Tibial artery (tissue), 4 donors: Measurements from ENCODE around the gene CHMP6.

Experiments
- DNase-seq, 2 donors: peaks; one replicate each; pipeline ENCODE4 v3.0.0-alpha.2; 2019
- H3K27ac ChIP-seq, 2 donors: fragments of 200-600 bp; sonication (generic) in 1 of 2; 1 replicate in 1 of 2; 2 replicates in 1 of 2; pipeline ENCODE4 v1.5.1; 2018 to 2019; ENCODE audit warnings: mild to moderate bottlenecking in 1 of 2
- H3K27me3 ChIP-seq, 2 donors: fragments of 200-600 bp; sonication (generic) in 1 of 2; one replicate each; pipeline versions ENCODE4 v1.5.1 to v1.6.0; 2016 to 2019
- H3K36me3 ChIP-seq, 3 donors: fragments of 200-600 bp; sonication (generic) in 2 of 3; one replicate each; pipeline ENCODE4 v1.5.1; 2016 to 2019; ENCODE audit warnings: mild to moderate bottlenecking in 2 of 3
- H3K4me1 ChIP-seq, 4 donors: fragments of 200-600 bp; sonication (generic) in 2 of 4; 1 replicate in 3 of 4; 2 replicates in 1 of 4; pipeline ENCODE4 v1.5.1; 2016 to 2019
- H3K4me3 ChIP-seq, 2 donors: fragments of 200-600 bp; sonication (generic) in 1 of 2; 1 replicate in 1 of 2; 2 replicates in 1 of 2; pipeline ENCODE4 v1.5.1; 2018 to 2019; ENCODE audit warnings: mild to moderate bottlenecking in 2 of 2
- H3K9me3 ChIP-seq, 3 donors: fragments of 200-600 bp; sonication (generic) in 1 of 3; one replicate each; pipeline ENCODE4 v1.5.1; 2016 to 2019
- intact Hi-C: fragments of 100-400 bp; cut with DNase I; formaldehyde crosslinking; loops from one replicate; pipeline ENCODE4 v1.15.0; 2023; ENCODE audit warnings: low total_unique reads
- TF ChIP-seq, protein P1 (sequence below), 2 experiments: fragments of 200-600 bp in 1 of 2; fragments of 450-650 bp in 1 of 2; IDR thresholded peaks; one replicate each; pipeline ENCODE4 v1.5.1; 2017 to 2019; ENCODE audit warnings: antibody characterized with exemption in 2 of 2, mild to moderate bottlenecking in 1 of 2, moderate library complexity in 1 of 2

Gene CHMP6

DNA sequence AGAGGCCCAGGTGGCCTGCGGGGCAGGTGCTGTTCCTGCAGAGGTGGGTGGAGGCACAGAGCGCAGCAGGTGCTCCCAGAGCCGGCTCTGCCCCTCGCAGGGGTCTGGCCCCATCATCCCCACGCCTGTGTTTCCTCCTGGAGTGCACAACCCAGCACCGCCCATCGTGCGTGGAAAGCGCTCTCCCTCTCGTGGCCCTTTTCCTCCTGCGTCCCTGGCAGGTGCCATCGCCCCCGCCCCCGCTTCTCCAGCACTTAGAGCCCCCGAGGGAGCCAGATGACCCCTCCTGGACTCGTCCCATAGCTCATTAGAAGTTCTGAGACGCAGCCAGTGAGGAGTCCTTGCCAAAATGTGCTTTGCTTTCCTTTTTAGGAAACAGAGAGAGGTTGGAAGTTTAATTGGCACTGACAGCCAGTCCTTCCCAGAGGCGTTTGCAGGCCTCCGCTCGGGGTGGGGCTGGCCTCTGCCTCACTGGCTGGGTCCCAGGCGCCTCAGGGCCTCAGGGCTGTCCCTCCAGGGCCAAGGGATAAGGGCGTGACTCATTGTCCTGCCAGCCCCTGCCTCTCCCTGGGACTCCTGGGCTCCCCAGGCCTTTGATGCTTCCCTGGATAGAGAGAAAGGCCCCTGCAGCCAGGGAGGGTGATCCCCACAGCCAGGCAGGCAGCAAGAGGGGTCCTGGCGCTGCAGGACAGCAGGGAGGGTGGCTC, 32.2 kb upstream of the CHMP6 start:
- DNase-seq = peak; percentile 88 to 98
- H3K9me3 ChIP-seq = no peaks in the 10 kb centered on the region
- TF ChIP-seq, protein P1, sequence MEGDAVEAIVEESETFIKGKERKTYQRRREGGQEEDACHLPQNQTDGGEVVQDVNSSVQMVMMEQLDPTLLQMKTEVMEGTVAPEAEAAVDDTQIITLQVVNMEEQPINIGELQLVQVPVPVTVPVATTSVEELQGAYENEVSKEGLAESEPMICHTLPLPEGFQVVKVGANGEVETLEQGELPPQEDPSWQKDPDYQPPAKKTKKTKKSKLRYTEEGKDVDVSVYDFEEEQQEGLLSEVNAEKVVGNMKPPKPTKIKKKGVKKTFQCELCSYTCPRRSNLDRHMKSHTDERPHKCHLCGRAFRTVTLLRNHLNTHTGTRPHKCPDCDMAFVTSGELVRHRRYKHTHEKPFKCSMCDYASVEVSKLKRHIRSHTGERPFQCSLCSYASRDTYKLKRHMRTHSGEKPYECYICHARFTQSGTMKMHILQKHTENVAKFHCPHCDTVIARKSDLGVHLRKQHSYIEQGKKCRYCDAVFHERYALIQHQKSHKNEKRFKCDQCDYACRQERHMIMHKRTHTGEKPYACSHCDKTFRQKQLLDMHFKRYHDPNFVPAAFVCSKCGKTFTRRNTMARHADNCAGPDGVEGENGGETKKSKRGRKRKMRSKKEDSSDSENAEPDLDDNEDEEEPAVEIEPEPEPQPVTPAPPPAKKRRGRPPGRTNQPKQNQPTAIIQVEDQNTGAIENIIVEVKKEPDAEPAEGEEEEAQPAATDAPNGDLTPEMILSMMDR (IDR thresholded peaks at IDR 0.05) = peak in 1 of 2 experiments; percentile 30
- H3K27me3 ChIP-seq = no peaks in the 10 kb centered on the region
- intact Hi-C loops = no loop called here
- H3K4me1 ChIP-seq = peaks cover 0 to 41% (median 31%) of the 10 kb centered on the region in 4 donors
- peak overlapping the region; percentile 84 to 97 for H3K27ac ChIP-seq
- H3K4me3 ChIP-seq = no peak overlapping the region
- H3K36me3 ChIP-seq = peaks cover under 1 to 34% (median 16%) of the 10 kb centered on the region in 3 donors

DNA sequence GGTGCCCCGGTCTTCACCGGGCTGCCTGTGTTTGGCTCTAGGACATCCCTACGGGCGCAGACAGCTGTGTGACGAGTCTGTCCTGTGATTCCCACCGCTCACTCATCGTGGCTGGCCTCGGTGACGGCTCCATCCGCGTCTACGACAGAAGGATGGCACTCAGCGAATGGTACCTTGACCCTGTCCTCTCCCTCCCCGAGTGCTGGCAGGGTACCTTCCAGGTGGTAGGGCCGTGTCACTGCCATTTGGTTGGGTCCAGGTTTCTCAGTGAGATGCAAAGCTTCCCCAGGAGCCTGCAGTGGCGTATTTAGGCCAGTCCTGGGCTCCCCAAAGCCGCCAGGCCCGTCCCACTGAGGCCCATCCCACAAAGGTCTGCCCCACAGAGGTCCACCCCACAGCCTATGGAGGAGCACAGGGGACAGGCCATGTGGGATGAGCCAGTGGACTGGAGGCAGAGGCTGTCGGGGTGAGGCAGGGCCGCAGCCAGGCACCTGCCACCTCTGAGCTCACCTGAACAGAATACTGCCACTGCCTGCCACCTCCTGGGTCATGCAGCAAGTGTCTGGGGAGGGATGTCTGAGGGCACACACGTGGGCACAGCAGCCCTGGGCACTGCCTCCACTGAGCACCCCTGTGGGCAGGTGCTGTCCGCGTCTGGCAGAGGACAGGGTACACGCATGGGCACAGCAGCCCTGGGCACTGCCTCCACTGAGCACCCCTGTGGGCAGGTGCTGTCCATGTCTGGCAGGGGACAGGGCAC, 31.4 kb upstream of the CHMP6 start:
- no peaks in the 10 kb centered on the region for H3K27me3 ChIP-seq
- H3K27ac ChIP-seq = peak overlapping the region; percentile 84 to 97
- TF ChIP-seq, protein P1 (IDR thresholded peaks at IDR 0.05) = no peak
- peaks cover 0 to 41% (median 31%) of the 10 kb centered on the region in 4 donors for H3K4me1 ChIP-seq
- H3K9me3 ChIP-seq = no peaks in the 10 kb centered on the region
- intact Hi-C loops = no loop called here
- no peak overlapping the region for H3K4me3 ChIP-seq
- peaks cover 7 to 42% (median 23%) of the 10 kb centered on the region in 3 donors for H3K36me3 ChIP-seq
- DNase-seq = no peak

DNA sequence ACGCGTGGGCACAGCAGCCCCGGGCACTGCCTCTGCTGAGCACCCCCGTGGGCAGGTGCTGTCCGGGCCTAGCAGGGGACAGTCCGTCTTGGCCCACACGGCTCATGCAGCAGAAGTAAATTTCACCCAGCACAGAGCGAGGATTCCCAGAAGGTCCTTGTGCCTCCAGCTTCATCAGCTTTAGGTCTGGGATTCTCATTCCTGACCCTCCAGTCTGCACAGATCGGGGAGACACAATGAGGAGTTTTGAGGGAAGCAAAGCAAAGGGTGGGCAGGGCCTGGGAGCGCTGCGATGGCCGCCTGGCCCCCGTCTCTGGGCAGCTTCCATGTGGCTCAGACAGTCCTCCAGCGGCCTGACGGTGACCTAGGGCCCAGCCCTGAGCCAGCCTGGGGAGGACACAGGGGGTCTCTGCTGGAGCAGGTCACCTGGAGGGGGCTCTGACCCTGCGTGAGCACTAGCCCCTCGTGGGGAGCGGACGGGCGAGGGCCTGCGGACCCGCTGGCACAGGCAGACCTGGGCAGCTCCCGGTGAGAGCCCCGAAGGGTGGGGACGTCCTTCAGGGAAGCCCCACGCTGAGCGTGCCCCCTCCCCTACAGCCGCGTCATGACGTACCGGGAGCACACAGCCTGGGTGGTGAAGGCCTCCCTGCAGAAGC, 30.7 kb upstream of the CHMP6 start:
- H3K9me3 ChIP-seq = no peaks in the 10 kb centered on the region
- intact Hi-C loops = no loop called here
- no peak overlapping the region for H3K4me3 ChIP-seq
- peaks cover 7 to 49% (median 27%) of the 10 kb centered on the region in 3 donors for H3K36me3 ChIP-seq
- H3K4me1 ChIP-seq = peaks cover 0 to 41% (median 31%) of the 10 kb centered on the region in 4 donors
- DNase-seq = no peak
- no peaks in the 10 kb centered on the region for H3K27me3 ChIP-seq
- peak overlapping the region; percentile 84 to 97 for H3K27ac ChIP-seq
- TF ChIP-seq, protein P1 (IDR thresholded peaks at IDR 0.05) = no peak

DNA sequence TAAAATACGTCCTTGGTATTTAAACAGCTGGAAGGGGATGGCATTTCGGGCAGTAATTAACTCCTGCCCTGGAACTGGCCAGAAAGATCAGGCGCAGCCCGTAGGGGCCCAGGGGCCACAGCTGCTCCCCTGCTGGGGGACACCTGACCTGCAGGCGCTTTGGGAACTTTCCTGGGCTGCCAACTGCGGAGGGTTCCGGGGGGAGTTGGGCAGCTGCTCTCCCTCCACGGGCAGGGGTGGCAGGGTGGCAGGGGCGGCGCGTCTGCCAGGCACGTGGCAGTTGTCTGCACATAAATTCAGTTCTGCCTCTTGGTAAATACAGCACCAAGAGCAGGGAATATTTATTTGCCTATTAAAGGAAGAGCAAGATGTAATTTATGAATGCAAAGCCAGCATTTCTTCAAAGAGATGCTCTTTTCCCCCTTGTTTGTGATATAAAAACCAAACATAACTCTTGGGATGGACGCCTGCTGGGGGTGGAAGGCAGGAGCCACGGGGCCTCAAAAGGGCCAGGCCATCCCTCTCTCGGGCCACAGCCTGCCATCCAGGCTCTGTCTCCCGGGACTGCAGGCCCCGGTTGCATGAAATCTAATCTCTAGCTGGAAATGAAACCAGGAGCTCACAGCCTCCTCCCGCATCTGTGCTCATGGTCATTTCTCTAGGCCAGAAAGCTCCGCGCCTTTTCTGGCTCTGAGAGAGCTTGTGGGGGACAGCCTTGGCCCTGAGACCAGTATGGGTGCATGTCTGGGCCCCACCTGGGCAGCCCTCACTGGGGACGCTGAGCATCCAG, 29.9 kb upstream of the CHMP6 start:
- Histone ChIP-seq H3K4me3 (no peak overlapping the region), H3K9me3 (no peaks in the 10 kb centered on the region), H3K4me1 (peaks cover 0 to 41% (median 31%) of the 10 kb centered on the region in 4 donors), H3K36me3 (peaks cover 7 to 47% (median 27%) of the 10 kb centered on the region in 3 donors), H3K27ac (peak overlapping the region; percentile 84 to 97), H3K27me3 (no peaks in the 10 kb centered on the region)
- TF ChIP-seq, protein P1 (IDR thresholded peaks at IDR 0.05) = no peak
- DNase-seq = no peak
- intact Hi-C loops = no loop called here
